Umbilical cord (tissue), 2 donors: ENCODE data around the gene CYP26B1. TPM values are rescaled to one million over a fixed set of nuclear protein-coding genes. Genes with fewer than 3 reads are reported as not detected.

Experiments used
- DNase-seq: peaks from one replicate; pipeline ENCODE4 v3.0.0-alpha.2; 2015; ENCODE audit warnings: low spot score
- total RNA-seq: library from RNA; depleted of rRNA; stranded (reverse); fragments of >200 nt; gene quantifications from one replicate; pipeline ENCODE4 v1.2.3, GENCODE V29; 2014; ENCODE audit warnings: low replicate concordance; ENCODE audit not compliant: insufficient read depth

Gene CYP26B1
- total RNA-seq, 1 donor from 2014 or later, result 0.48 TPM

DNA sequence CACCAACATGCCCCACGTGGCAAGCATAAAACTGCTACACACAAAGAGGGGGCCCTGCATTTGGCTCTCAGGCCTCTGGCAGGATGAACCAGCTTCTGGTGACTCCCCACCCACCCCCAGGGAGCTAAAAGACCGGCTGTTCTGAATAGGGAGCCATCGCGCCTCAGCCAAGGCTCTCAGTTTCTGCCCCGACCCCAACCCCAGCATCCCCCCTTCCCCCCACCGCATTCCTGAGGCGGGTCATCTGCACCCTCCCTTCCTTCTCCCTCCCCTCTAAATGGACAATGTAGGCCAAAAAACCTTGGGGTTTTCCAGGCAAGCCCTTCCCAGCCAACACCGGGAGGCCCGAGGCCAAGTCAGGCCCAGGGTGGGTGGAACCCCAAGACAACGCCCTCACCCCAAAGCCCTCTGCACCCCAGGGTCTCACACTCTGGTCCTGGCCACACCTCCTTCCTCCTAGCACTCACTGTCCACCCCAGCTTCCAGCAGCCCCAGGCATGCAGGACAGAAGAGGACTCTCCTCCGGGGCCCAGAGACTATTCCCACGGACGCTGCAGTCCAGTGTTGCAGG lies 5.7 kb downstream of the CYP26B1 start:
- DNase-seq, result no peak

DNA sequence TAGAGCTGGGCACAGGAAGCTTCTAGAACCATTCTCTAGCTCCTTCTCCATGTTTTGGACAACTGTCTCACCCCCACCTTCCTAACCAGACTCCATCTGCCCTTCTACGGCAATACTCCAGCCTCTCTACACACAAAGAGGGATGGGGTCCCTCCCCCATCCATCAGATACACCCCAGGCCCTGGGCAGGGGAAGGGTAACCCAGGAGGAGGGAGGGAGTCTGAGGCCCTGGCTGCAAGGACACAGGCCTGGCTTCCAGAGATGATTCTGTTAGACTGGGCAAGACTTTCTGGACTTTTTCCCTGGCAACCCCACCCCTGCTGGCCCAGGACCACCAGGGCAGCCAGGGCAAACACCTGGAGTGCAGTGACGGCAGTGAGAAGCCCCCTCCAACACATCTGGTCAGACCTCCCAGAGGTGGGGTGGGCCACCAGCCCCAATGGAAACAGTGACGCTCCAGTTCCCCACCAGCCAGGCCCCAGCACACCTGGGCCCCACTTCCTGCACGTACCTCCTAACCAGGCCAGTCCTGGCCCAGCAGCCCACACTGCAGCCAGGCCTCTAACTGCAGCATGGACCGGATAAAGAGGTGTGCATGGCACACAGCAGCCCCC lies 6.5 kb downstream of the CYP26B1 start:
- DNase-seq, result no peak

GRCh38 chr2:72140621-72140960 lies 7.1 kb downstream of the CYP26B1 start:
- no peak for DNase-seq

DNA sequence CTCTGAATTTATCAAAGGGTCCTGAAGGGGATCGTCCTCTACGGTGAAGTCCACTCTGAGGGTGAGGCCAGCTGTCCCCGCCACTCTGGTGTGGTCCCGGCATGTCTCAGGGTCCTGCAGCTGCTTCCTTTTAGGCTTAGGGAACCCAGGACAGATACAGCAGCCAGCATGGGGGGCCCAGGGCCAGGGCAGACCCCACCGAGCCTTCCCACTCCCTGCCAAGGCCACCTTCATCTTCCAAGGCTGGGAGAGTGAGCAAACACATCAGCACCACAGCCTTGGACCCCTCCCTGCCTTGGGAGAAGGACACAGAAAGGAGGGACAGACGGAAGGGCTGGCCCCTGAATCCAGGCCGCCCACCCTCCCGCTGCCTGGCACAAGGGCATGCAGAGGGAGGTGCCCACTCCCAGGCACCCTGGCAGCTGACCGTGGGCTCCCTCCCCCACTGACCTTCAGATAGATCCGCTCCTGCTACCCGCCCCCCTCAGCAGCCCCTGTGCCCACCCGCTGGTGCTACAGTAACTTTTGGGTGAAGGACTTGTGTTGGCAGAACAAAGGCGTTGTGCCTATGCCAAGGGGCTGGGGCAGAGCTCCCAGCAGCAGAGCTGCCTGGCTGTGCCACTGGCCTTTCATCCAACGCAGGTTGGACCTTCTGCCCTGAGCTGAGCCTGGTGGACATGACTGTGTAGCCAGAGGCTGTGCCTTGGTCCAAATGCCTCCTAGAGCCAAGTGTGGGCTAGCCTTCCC lies 7.6 kb downstream of the CYP26B1 start:
- DNase-seq, result no peak

GRCh38 chr2:72139471-72139873 lies 8.2 kb downstream of the CYP26B1 start:
- DNase-seq, result no peak

DNA sequence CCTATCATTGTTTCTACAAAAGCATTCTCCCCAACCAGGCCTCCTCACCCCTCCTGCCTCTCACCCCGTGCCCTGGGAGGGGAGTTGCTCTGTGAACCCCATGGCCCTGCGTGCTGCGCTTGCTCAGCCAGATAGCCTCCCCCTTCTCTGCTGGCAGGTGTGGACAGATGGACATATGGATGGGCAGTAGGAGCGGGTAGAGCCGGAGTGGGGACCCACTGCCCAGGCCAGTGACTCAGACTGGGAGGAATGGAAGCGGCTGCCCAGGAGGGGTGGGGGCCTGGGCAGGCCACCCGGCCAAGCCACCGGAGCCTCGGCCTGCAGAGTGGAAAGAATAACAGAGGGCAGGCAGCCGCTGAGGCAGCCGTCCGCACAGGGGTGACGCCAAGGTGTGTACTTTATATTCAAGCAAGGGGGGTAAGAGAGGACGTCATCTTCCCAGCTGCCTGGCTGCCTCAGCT lies 8.7 kb downstream of the CYP26B1 start:
- no peak for DNase-seq

DNA sequence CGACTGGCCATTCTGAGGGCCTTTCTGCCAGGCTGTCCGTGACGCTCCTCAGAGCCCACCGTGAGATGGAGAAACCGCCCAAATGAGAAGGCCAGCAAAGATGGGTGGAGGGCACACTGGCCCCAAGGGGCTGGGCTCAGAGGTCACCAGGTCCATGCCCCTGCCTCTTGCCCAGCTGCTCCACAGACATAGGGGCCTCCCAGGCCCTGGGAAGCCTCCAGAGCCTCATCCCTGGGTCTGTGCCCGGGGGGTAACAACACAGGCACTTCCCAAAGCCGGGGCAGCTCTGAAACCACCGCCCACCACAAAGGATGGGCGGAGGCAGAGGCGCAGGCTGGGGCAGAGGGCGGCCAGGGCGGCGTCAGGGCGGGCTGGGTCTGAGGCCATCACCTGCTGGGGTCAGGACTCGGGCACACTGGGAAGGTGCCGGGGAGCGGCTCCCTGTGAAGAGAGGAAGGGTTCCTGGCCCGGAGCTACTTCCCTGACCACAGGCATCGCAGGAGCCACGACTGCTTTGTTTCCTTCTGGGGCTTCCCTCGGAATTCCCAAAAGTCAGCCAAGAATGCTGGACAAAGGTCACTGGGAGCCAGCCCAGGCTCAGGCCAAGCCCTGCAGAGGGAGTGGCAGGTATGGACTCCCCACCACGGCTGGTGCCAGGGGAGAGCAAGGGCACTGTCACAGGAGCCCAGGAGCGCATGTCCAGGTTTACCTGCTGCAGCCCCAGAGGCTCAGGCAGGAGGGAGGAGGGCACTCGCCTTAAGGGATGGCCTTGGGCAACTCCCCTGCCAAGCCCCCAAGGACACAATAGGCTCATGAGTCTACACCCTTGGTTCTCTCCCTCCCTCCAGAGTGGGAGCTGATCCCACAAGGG lies 9.4 kb downstream of the CYP26B1 start:
- no peak for DNase-seq

- no peak for DNase-seq
These were observed 10.1 kb downstream of the CYP26B1 start for GRCh38 chr2:72137498-72138010.

GRCh38 chr2:72136933-72137497 lies 10.6 kb downstream of the CYP26B1 start:
- DNase-seq, result no peak

DNA sequence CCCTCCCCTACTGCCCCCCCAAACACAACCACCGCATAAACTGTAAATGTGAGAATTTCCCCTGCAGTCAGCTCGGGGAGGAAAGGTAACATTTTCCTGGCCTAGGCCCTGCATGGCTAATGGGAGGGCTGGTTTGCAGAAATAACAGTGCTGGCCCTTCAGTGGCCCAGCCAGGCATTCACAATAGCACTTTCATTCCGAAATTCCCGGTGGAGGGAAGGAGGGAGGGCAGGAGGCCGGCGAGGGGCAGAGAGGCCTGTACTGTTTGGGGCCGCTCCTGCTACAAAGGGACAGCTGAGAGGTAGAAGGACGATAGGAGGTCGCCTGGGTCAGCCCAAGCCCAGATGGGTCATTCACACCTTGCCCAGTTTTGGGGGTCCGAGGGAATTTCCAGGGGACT lies 11.3 kb downstream of the CYP26B1 start:
- no peak for DNase-seq

- no peak for DNase-seq
These were observed 11.7 kb downstream of the CYP26B1 start for GRCh38 chr2:72135921-72136320.

- no peak for DNase-seq
These were observed 12.5 kb downstream of the CYP26B1 start for GRCh38 chr2:72134997-72135800.

GRCh38 chr2:72134408-72134996 lies 13.2 kb downstream of the CYP26B1 start:
- no peak for DNase-seq

GRCh38 chr2:72133721-72134407 lies 13.8 kb downstream of the CYP26B1 start:
- DNase-seq, result no peak

GRCh38 chr2:72132981-72133720 lies 14.5 kb downstream of the CYP26B1 start:
- DNase-seq, result no peak

- no peak for DNase-seq
These were observed 15.5 kb downstream of the CYP26B1 start for GRCh38 chr2:72131916-72132841.

DNA sequence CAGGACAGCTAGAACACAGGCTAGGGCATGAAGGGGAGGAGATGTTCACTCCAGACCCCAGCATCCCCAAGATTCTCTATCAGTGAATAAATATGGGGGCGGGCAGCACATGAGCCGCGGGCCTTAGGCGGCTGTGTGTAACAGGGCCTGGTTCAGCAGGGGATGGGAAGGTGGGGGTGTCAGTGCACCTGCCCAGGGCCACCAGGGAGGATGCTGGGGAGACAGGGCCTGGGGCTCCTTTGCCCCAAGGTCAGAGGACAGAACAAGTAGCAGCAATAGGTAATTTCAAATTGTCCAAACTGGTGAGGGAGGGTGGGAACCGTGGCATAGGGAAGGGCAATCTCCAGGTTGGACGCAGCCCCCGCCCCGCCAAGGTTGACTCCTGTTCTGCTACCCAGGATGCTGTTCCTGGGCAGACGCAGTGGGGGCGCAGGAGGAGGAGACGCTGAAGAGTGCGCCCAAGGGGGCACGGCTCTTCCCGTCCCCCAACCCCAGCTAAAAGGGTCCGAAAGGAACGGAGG lies 16.2 kb downstream of the CYP26B1 start:
- DNase-seq, result no peak
